Left ventricle myocardium superior (tissue), 1 donor: ENCODE results near the gene ALG6. TPM values are rescaled to one million over a fixed set of nuclear protein-coding genes. Genes with fewer than 3 reads are reported as not detected.
"Not testable (repeated sequence)": the region's sequence is repeated elsewhere in the genome, so short reads cannot be mapped to it uniquely, and the experiment has no call there.

Experiments
- ATAC-seq: fragments of 200-7000 bp; cut with Tn5 transposase; one replicate; pipeline ENCODE4 v1.9.1; 2020; ENCODE audit warnings: mild to moderate bottlenecking, moderate library complexity
- DNase-seq: peaks from one replicate; pipeline ENCODE4 v3.0.0-alpha.2; 2020
- intact Hi-C: fragments of 100-400 bp; cut with micrococcal nuclease; formaldehyde crosslinking; loops from one replicate; pipeline ENCODE4 v1.11.0; 2022
- total RNA-seq: library from RNA; stranded (reverse); fragmentation: NEBNext Ultra II Directional; extraction: Animal tissue kit (Norgen Biotek cat#: 25700); gene quantifications from one replicate; pipeline ENCODE4 v1.2.1, GENCODE V29; 2021
- donor health status: DM: no; HTN: yes; CAD: no; lungs with severe emphysema.

The ALG6 gene
- total RNA-seq, 1 donor from 2014 or later = 4.0 TPM

DNA sequence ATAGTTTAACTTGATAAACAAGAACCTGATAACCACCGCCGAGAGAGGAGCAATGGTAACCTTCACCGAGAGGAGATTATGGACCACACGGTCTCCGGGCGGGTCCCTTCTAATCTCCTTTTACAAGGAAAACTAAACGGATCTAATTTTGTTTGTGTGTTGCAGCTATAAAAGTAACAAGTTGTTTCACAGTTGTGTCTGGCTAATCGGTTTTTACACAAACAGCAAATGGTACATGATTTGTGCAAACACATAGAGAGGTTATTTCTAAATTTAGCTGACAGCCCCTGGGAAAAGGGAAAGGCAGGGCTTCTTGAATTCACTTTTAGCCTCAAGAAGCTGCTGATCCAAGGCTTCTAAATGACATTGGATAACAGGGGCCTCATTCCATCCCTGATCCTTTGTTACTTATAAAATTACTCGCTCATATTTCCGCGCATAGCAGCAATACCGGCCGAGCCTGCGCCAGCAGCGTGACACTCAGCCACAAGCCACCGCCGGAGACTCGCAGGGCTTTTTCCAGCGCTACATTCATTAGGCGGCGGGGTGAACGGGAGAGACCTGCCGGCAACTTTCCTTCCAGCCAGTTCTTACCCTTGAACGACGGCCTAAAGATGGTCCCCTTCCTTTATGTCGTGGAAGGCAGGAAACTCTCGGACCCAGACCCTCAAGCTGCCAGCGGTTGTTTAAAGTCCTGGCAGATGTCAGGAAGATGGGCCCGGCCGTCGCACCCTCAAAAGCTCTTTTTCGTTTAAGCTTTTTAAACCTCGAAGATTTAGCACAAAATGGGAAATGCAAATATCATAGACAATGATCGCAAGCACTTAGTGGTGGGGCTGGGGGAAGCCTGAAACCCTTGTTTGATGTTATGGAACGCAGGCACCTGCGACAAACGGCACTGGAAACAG is 40.7 kb upstream of the ALG6 start:
- intact Hi-C loops = loop anchor here (5.0 kb wide), 1 partner anchor 41 kb away; the partner anchor contains the start of gene ALG6
- DNase-seq = no peak
- no peak for ATAC-seq

DNA sequence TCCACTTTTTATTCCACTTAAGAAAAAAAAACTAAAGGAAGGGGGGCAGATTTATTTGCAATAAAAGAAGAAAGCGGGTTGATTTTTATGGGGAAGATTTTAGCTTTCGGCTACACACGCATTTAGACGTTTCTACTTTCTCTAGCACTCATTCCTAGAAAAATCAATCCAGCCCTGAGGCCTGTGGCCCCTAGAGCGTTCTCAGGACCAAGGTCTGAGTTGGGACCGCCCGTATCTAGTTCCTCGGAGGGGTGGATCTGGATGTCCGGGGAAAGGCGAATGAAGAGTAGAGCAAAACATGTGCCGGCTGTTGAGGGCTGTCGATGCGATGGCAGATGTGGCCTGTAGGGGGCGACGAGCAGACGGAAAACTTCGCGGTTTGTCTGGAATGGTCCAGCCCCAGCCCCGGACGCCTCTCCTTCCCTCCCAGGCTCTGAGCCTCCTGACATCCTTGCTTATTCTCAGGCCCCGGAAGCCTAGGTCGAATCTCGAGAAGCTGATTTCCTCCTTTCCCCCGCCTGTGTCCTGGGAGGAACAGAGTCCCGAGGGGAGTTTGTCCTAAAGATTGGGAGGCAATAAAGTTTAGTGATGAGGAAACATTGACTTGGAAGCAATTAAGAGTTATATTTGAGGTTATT is 39.9 kb upstream of the ALG6 start:
- peak; percentile 53 for DNase-seq
- ATAC-seq = peak; percentile 62
- intact Hi-C loops = loop anchor here (5.0 kb wide), 1 partner anchor 40 kb away; the partner anchor contains the start of gene ALG6

DNA sequence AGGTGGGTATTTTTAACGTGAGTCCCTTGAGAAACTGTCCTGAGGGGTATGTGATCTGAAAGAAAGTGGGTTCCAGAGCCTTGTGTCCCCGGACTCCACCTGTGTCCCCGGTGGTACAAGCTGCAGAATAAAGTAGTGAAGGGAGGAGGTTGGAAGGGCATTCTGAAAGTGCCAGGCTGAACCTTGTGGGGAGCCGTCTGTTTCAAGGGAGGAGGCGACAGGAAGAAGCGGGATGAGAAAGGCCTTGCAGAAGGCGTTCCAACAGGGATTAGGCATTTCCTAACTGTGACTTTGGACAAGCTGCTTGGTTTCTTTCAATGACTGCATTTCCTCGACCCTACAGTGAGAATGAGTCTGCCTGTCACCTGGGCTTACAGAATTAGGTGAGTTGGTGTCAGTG is 39.3 kb upstream of the ALG6 start:
- DNase-seq = no peak
- ATAC-seq = no peak
- intact Hi-C loops = loop anchor here (5.0 kb wide), 1 partner anchor 39 kb away; the partner anchor contains the start of gene ALG6

DNA sequence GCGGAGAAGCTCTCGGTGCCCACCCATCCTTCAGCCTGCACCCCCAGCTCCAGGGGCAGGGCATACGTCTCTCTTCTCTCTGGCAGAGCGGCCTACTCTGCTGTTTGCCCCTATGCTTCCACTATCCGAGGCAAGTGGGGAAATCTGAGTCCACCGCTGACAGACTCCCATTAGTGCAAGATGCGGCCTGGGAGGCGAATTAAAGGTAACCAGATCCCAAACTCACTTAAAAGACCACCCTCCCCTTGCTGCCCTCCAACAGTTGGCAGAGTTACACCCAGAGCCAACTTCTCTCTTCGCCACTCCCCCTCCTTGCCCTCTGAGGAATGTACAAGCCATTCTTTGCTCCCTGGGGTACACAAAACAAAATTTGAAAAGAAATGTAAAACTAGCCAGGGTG is 38.6 kb upstream of the ALG6 start:
- intact Hi-C loops = loop anchor here (5.0 kb wide), 1 partner anchor 39 kb away; the partner anchor contains the start of gene ALG6
- no peak for ATAC-seq
- DNase-seq = no peak

DNA sequence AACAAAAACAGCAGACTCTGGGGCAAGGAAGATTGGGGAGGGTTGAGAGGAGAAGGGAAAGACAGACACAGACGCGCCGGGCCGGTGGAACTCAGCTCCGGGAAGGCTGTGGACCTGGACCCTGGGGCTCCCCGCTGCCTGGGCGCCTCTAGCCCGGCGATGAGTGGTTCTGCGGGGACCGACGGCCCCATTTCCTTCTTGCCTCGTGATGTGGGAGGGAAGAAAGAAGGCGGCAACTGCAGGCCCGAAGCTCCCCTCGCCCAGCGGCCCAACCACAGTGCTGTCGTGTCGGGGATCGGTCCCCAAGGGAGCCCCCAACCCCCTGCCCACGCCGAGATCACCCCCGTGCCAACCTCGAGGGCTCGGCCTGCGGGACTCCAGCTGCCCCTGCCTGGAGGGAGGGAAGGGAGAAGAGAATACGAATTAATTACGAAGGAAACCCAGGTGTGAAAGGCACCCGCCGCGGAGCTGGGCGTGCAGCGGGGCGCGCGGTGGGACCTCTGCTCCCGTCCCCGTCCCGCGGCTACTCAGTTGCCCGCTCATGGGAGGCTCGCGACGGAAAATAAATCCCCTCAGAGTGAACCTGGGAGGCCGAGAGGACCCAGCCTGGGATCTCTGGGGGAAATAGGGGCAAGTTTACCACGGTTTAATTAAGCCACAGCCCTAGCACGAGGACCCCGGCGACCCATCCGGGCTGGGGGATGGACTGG is 37.7 kb upstream of the ALG6 start:
- no peak for DNase-seq
- intact Hi-C loops = loop anchor here (5.0 kb wide), 1 partner anchor 38 kb away; the partner anchor contains the start of gene ALG6
- ATAC-seq = no peak

DNA sequence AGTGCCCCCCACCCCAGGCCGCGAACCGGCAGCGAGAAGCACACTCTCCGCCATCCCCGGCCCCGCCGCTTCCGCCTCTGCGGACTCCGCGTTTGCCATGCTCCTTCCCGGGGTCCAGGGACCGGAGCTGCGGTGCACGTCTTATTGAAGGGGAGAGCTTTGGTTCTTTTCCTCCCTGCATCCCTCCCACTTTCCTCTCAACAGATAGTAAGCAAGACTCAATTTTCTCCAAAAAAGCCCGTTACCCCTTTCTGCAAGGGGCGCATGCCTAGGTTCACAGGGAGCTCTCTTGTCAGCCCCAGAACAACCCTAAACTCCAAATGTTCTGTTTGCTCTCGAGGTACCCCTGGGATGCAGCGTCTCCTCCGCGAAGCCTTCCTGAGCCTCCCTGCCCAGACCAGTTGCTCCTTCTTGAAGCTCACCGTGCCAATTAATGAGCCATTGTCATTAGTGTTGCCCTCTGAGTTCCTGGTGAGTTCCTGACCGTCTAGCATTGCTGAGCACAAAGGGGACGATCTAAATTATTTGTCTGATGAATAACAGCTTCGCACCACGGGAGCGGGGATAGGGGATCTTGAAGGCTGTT is 37.0 kb upstream of the ALG6 start:
- ATAC-seq (no peak), DNase-seq (no peak)
- intact Hi-C loops = no loop called here

DNA sequence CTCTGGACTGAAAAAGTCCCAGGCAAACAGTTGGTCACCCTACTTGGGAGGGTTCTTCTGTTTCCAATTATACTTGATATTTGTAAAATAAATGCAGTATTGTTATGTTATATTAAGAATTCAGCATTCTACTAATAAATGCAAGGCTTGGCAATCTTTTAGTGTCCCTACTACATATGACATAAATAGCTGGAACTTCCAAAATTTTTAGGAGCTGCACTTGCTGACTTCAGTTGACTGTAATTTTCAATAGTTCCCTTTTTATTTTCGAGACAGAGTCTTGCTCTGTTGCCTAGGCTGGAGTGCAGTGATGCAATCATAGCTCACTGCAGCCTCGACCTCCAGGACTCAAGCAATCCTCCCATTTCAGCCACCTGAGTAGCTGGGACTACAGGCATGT is 25.0 kb upstream of the ALG6 start:
- intact Hi-C loops = no loop called here
- DNase-seq (no peak), ATAC-seq (no peak)

DNA sequence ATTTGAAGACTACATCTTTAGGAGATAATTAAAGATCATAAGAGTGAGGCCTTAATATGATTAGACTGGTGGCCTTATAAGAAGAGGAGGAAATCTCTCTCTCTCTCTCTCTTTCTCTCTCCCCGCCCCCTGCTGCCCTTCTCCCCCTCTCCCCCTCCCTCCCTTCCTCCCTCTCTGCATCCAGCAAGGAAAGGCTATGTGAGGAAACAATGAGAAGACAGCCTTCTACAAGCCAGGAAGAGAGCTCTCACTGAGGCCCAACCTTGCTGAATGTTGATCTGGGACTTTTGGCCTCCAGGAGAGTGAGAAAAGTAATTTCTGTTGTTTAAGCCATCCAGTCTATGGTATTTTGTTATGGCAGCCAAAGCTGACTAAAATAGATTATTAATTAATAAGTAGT is 23.5 kb upstream of the ALG6 start:
- ATAC-seq (no peak), DNase-seq (no peak)
- intact Hi-C loops = no loop called here

DNA sequence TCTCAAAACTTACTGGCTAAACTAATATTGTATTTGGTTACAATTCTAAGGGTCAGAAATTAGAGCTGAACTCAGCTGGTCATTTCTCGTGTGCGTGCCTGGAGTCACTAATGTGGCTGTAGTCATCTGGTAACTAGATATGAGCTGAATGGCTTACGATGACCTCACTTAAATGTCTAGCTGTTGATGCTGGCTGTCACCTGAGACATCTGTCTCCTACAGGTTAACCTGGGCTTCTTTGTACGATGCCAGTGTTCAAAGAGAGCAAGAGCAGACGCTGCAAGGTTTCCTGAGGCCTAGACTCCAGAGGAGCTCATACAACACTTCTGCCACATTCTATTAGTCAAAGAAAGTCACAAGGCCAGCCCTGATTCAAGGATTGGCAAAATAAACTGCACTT is 17.1 kb upstream of the ALG6 start:
- ATAC-seq (no peak), DNase-seq (no peak)
- intact Hi-C loops = no loop called here

DNA sequence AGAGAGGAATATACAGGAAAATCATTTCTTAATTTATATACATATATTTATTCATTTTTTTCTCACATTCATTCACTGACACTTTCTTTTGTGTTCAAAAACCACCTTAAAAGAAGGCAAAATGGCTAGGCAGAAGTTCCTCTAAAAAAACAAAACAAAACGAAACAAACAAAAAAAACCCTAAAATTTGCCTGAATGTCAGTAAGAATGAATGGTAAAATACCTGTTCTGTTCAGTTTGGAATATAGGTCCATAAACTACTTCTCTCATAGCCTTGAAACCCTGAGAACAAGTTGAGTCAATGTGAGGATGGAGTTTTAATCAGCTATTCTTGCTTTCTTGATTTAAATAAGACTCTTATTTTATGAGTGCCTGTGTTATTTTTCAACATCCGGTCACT is 14.7 kb upstream of the ALG6 start:
- intact Hi-C loops = no loop called here
- no peak for ATAC-seq

DNA sequence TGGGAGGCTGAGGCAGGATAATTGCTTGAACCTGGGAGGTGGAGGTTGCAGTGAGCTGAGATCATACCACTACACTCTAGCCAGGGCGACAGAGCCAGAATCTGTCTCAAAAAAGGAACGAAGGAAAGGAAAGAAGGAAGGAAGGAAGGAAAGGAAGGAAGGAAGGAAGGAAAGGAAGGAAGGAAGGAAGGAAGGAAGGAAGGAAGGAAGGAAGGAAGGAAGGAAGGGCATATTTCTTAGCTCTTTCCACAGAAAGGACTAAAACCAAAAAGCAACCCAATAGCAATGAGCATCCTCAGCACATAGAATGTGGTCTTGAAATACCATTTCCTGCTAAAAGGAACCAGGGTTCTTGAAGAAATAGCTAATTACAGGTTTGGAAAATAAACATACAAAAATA is 11.2 kb upstream of the ALG6 start:
- DNase-seq, ATAC-seq, intact Hi-C loops: not testable (repeated sequence)

More for the DNA sequence above, 14.7 kb upstream of the ALG6 start:
- DNase-seq = no peak

DNA sequence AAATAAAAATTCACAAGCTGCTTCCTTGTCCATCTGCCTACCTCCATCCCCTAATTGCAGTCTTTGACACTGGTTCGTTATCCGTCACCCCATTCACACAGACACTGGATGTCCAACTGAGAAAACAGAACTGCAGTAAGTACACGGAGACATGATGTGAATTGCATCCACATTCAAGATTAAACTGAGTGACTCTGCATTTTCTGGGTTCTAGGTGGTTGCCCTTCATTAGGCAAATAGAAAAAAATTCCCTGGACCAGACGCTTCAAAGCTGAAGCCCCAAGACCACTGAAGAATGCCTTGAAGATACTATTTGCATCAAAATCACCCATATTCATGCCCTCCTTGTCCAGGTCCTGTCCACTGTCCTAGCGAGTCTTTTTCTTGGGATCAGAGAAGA is 7.9 kb upstream of the ALG6 start:
- no peak for ATAC-seq
- intact Hi-C loops = no loop called here
- no peak for DNase-seq

DNA sequence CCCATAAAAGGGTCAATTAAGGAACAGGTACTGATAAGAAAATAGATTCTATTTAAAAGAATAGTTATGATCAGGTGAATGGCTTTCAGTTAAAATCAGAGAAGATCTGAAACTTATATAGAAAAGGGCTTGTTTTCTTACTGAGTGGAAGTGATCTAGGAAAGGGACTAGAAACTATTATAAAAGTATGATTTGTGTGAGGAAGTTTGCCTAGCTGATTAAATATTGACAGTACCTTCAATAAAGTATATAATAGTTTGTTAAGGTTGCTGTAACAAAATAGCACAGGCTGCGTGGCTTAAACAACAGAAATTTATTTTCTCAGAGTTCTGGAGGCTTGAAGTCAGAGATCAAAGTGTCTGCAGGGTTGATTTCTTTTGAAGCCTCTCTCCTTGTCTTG is 5.4 kb upstream of the ALG6 start:
- intact Hi-C loops = no loop called here
- no peak for DNase-seq
- no peak for ATAC-seq

DNA sequence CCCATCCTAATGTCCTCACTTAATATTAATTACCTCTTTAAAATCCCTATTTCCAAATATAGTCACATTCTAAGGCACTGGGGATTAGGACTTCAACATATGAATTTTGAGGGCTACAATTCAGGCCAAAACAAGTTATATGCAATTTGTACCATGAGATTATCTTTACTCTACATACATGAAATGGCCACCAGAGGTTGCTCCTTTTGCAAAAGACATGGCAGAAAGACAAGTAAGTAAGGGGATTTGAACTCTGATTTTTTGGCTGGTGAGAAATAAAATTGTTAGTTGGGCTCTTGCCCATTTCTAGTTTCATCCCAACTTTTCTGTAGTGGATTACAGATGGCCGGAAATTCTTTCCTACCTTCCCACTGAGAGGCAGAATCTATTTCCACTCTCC is 4.8 kb upstream of the ALG6 start:
- DNase-seq (no peak), ATAC-seq (no peak)
- intact Hi-C loops = no loop called here

DNA sequence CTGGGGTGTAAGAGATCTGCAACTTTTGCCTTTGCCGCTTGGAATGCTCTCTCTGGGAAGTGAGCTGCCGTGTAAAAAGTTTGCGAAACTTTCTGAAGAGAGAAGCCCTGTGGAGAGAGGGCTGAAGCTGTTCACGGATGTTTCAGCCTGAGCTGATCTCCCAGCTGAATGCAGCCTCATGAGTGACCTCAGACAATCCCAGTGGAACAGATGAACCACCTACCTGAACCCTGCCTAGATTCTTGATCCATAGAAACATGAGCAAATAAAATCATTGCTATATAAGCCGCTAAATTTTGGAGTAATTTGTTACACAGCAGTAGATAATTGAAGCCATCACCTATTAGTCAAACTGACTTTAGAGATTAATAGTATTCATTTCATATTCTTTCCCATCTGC is 4.4 kb upstream of the ALG6 start:
- DNase-seq (no peak), ATAC-seq (no peak)
- intact Hi-C loops = no loop called here

DNA sequence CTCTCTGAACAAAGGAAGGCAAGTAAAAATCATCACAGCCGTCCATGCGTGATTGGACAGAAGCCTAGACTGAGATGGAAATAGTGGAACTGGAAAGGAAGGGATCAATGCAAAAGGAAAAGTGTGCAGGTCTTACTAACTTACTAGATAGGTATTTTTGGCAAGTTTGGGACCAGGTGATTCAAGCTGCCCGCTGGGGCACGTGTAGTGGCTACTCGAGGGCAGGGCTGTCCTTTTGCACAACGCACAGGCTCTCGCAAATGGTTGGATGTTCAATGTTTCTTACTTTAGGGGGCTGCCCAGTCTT is 566 bp upstream of the ALG6 start:
- DNase-seq (no peak), ATAC-seq (no peak)
- intact Hi-C loops = loop anchor here (5.0 kb wide), 1 partner anchor 40 kb away; no protein-coding TSS in a partner anchor

DNA sequence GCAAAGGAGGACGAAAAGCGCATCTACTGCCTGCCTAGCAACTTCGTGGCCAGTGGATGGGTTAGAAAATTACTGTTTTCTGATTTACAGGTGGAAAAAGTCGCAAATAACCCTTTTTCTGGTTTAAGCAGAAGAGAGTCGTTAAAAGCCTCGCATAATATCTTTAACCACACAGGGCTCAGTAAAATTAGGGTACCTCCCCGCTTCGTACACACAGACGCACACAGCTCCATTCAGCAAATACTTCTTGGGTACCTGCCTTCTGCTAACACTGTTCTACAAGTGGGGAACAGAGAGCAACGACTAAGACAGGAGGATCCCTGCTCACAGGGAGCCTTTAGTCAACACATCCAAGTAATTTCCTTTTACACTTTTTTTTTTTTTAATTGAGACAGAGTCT is 704 bp downstream of the ALG6 start:
- intact Hi-C loops = loop anchor here (5.0 kb wide), 1 partner anchor 41 kb away; no protein-coding TSS in a partner anchor
- DNase-seq (no peak), ATAC-seq (no peak)

DNA sequence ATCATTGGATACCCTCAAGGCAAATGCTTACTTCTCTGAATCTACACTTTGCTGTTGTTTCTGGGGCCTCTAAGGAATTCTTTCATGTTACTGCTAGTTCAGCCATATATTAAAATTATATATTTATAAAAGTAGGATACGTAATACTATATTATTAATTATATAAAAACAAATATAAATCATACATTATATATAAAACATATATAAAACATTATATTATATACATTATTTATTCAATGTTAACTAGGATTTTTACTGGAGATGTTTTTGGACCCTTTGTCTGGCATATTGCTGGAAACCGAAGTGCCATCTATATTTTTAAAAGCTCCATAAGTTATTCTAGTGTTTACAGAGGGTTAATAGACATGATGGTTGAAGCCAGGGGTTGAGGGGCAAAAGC is 12.2 kb downstream of the ALG6 start:
- intact Hi-C loops = no loop called here
- ATAC-seq = no peak
- no peak for DNase-seq

DNA sequence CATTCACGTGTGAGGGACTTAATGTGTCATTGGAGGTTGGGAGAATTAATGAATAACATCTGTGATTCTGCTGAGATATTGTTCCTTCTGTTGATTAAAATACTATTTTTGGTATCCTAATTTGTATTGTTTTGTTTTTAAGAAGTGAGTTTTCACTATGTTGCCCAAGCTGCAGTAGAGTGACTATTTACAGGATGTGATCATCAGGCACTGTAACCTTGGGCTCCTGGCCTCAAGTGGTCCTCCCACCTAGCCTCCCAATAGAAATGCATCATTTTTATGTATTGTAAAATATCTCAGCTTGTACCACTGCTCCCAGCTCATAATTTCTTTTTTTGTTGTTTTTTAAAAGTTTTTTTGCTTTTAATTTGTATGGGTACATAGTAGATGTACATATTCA is 14.3 kb downstream of the ALG6 start:
- ATAC-seq (no peak), DNase-seq (no peak)
- intact Hi-C loops = no loop called here

DNA sequence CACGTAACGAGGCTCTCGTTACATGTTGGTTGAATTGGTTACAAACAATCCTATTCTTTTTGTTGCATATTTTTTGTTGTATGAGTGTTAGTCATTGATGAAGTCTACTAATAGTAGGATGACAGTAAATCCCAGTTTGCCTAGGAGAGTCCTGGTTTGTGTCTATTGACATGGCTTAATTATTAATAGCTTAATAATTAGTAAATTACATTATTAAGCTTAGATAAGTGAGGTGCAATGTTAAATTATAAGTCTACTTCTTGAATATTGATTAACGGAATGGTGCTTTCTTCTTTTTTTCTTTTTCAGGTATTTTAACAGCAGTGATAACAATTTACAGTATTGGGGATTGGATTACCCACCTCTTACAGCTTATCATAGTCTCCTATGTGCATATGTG is 34.5 kb downstream of the ALG6 start:
- DNase-seq = no peak
- intact Hi-C loops = no loop called here
- no peak for ATAC-seq
